Karpas-422 (cell line): ENCODE measurements around the gene ZNF322. TPM values are rescaled to one million over a fixed set of nuclear protein-coding genes. Genes with fewer than 3 reads are reported as not detected.

Experiments
- DNase-seq: peaks from one replicate; pipeline ENCODE4 v3.0.0-alpha.2; 2015
- H2AFZ ChIP-seq: fragments of 200-600 bp; sonication (generic); 2 replicates; pipeline ENCODE4 v1.6.1; 2014; ENCODE audit warnings: antibody characterized with exemption, low read length, mixed read lengths
- H3K27ac ChIP-seq: fragments of 200-600 bp; sonication (generic); 2 replicates; pipeline ENCODE4 v1.5.1; 2014; ENCODE audit warnings: mild to moderate bottlenecking, low read length, moderate library complexity
- H3K27me3 ChIP-seq: fragments of 200-600 bp; sonication (generic); 2 replicates; pipeline ENCODE4 v1.6.1; 2014; ENCODE audit warnings: low read length, mixed read lengths
- H3K36me3 ChIP-seq: fragments of 200-600 bp; sonication (generic); 2 replicates; pipeline ENCODE4 v1.6.1; 2014; ENCODE audit warnings: low read length, mixed read lengths; ENCODE audit not compliant: insufficient read depth
- H3K4me1 ChIP-seq: fragments of 200-600 bp; sonication (generic); 2 replicates; pipeline ENCODE4 v1.6.1; 2014; ENCODE audit warnings: mild to moderate bottlenecking, low read length, mixed read lengths
- H3K4me2 ChIP-seq: fragments of 200-600 bp; sonication (generic); 2 replicates; pipeline ENCODE4 v1.6.1; 2014; ENCODE audit warnings: low read length, low read depth, mild to moderate bottlenecking; ENCODE audit not compliant: poor library complexity, severe bottlenecking
- H3K4me3 ChIP-seq: fragments of 200-600 bp; sonication (generic); 2 replicates; pipeline ENCODE4 v1.5.1; 2014; ENCODE audit warnings: mild to moderate bottlenecking, antibody characterized with exemption, low read length, mixed read lengths
- H3K79me2 ChIP-seq: fragments of 200-600 bp; sonication (generic); 2 replicates; pipeline ENCODE4 v1.6.1; 2014; ENCODE audit warnings: mild to moderate bottlenecking, low read length, mixed read lengths
- H3K9ac ChIP-seq: fragments of 200-600 bp; sonication (generic); 2 replicates; pipeline ENCODE4 v1.6.0; 2014; ENCODE audit warnings: low read length
- H3K9me2 ChIP-seq: fragments of 200-600 bp; sonication (generic), shearing (Covaris generic); replicated peaks from 2 replicates; pipeline ENCODE4 v1.6.0; 2014; ENCODE audit warnings: mild to moderate bottlenecking, low read length, moderate library complexity; ENCODE audit not compliant: insufficient read depth
- H3K9me3 ChIP-seq: fragments of 300-700, 200-600 bp; sonication (generic); 2 replicates; pipeline ENCODE4 v1.6.1; 2014; ENCODE audit warnings: low read length, mixed read lengths
- H4K20me1 ChIP-seq: fragments of 200-600 bp; sonication (generic); 2 replicates; pipeline ENCODE4 v1.6.1; 2014; ENCODE audit warnings: mild to moderate bottlenecking, antibody characterized with exemption, low read length, low read depth; ENCODE audit not compliant: insufficient read depth
- total RNA-seq: library from RNA; depleted of rRNA; stranded (reverse); fragments of >200 nt; shearing (Covaris generic); gene quantifications from 2 replicates; pipeline ENCODE4 v1.2.3, GENCODE V29; 2014; ENCODE audit warnings: low replicate concordance; rRNA removed

Gene ZNF322
- total RNA-seq, 1 experiment from 2014 or later, result 20.2 TPM

- DNase-seq, result no peak
These were observed 66.9 kb downstream of the ZNF322 start for GRCh38 chr6:26592649-26593048.

GRCh38 chr6:26588965-26589364 lies 70.6 kb downstream of the ZNF322 start:
- H3K4me3 ChIP-seq, result no peak overlapping the region
- H3K36me3 ChIP-seq, result no peaks in the 10 kb centered on the region
- H3K27ac ChIP-seq, result no peak overlapping the region
- H4K20me1 ChIP-seq, result no peaks in the 10 kb centered on the region
- H3K79me2 ChIP-seq, result no peaks in the 10 kb centered on the region
- no peaks in the 10 kb centered on the region for H3K27me3 ChIP-seq
- H3K9me3 ChIP-seq, result no peaks in the 10 kb centered on the region
- H3K4me1 ChIP-seq, result peaks cover 7% of the 10 kb centered on the region
- no peak for DNase-seq
- H3K4me2 ChIP-seq, result no peak overlapping the region
- H2AFZ ChIP-seq, result no peak overlapping the region
- H3K9me2 ChIP-seq, result no peaks in the 10 kb centered on the region
- no peak overlapping the region for H3K9ac ChIP-seq

More at GRCh38 chr6:26592649-26593048, 66.9 kb downstream of the ZNF322 start:
- Histone ChIP-seq H3K9me2 (no peaks in the 10 kb centered on the region), H4K20me1 (peaks cover 2% of the 10 kb centered on the region; the same call in 1 of the 2 replicates), H3K27ac (no peak overlapping the region), H3K4me2 (peak overlapping the region; percentile 2), H3K27me3 (no peaks in the 10 kb centered on the region), H3K79me2 (peaks cover 8% of the 10 kb centered on the region), H3K9ac (no peak overlapping the region), H3K4me3 (no peak overlapping the region), H3K9me3 (no peaks in the 10 kb centered on the region), H2AFZ (peak overlapping the region; percentile 63), H3K36me3 (no peaks in the 10 kb centered on the region), H3K4me1 (peaks cover 18% of the 10 kb centered on the region)

Other genes with a start within 250 kb of the ZNF322 start
- gene BTN3A3, start 219.2 kb downstream of the ZNF322 start, total RNA-seq, result 15.2 and 24.1 TPM in 2 replicates
- 6.4 and 12.6 TPM in 2 replicates for gene BTN2A1, start 201.8 kb downstream of the ZNF322 start, total RNA-seq
- 0.22 TPM in 1 of 2 replicates, not detected in the other for gene BTN1A1, start 159.4 kb downstream of the ZNF322 start, total RNA-seq
- gene HMGN4, start 121.4 kb downstream of the ZNF322 start, total RNA-seq, result 57.3 and 103 TPM in 2 replicates
- 22.7 and 23.7 TPM in 2 replicates for gene ABT1, start 62.8 kb downstream of the ZNF322 start, total RNA-seq